Measurements from ENCODE around the gene SMC6. TPM values are rescaled to one million over a fixed set of nuclear protein-coding genes. Genes with fewer than 3 reads are reported as not detected.

SMC6 gene
- total and polyA plus RNA-seq, 10 of the 15 experiments (the other 5 are each of a cell fraction or from before 2014, with no cell fraction given) = 12.8 to 63.8 (median 38.8) TPM

DNA sequence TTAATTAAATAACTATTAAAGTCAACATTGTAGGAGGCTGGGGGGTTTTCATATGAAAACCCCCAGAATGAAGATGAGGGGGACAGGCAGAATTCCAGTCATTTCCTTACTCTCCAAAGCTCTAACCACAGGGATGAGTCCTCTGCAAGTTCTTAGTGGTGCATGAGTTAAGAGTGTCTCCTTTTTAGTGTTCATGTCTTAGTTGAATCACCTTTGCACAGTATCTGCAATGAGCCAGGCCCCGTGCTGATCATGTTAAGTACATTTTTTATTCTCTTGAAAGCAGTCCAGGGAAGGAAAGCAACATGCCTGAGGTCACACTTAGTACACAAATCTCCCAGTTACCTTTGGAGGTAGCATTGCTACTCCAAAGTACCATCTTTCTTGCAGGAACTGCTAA, 36.9 kb upstream of the SMC6 start:
- ChIA-PET RAD21 (ENCODE audit: unreplicated experiment) (no interaction called here), SMC1A (ENCODE audit: uncharacterized antibody, unreplicated experiment) (interaction anchor here (0.9 to 1.8 kb wide), 4 partner anchors 14 to 71 kb away, joined by 3 to 7 read pairs (median 4); no protein-coding TSS in a partner anchor), CTCF (no interaction called here), POLR2A (no interaction called here)
- H3K4me2 ChIP-seq (ENCODE audit: control insufficient read depth, insufficient read depth) = no peak overlapping the region
- no peak overlapping the region for H3K27ac ChIP-seq (ENCODE audit: control insufficient read depth, insufficient read depth)
- H4K20me1 ChIP-seq (ENCODE audit: control insufficient read depth, insufficient read depth) = no peaks in the 10 kb centered on the region
- H3K36me3 ChIP-seq (ENCODE audit: control insufficient read depth in 2 of 2, insufficient read depth in 2 of 2, low read length in 1 of 2) = no peaks in the 10 kb centered on the region
- intact Hi-C loops (cut with micrococcal nuclease; ENCODE audit: unreplicated experiment) = no loop called here
- no peak overlapping the region for H3K9ac ChIP-seq (ENCODE audit: control insufficient read depth, insufficient read depth, low read length)
- H3K9me3 ChIP-seq (replicated peaks; ENCODE audit: control insufficient read depth, insufficient read depth, low read length) = no peaks in the 10 kb centered on the region
- FAIRE-seq (no peak), ATAC-seq (no peak), DNase-seq (ENCODE audit: low read depth, low spot score) (no peak)
- BruUV-seq (replicated peaks) = no TSS peak
- WGBS (ENCODE audit: insufficient coverage, insufficient replicate concordance, low lambda C conversion rate, missing lambda C conversion rate) = 50% methylated on average over 1 of the region's 1 CpG
- H3K4me1 ChIP-seq (ENCODE audit: control insufficient read depth, insufficient read depth, low read length) = no peaks in the 10 kb centered on the region
- TF ChIP-seq NFXL1 (IDR thresholded peaks at IDR 0.05; ENCODE audit: borderline replicate concordance) (no peak), SP1 (IDR thresholded peaks at IDR 0.05; ENCODE audit: low read depth, low read length) (no peak)
- H2AFZ ChIP-seq (ENCODE audit: control insufficient read depth, low read depth, low read length) = no peak overlapping the region
- H3K4me3 ChIP-seq = no peak overlapping the region
- in situ Hi-C loops (cut with MboI) = no loop called here
- H3K27me3 ChIP-seq (replicated peaks in 1 of 2; ENCODE audit: control insufficient read depth in 2 of 2, insufficient read depth in 2 of 2, low read length in 1 of 2) = no peaks in the 10 kb centered on the region
- no peaks in the 10 kb centered on the region for H3K79me2 ChIP-seq (ENCODE audit: control insufficient read depth, insufficient read depth, low read length)

- H3K27me3 ChIP-seq (replicated peaks in 1 of 2; ENCODE audit: control insufficient read depth in 2 of 2, insufficient read depth in 2 of 2, low read length in 1 of 2) = no peaks in the 10 kb centered on the region
- no peaks in the 10 kb centered on the region for H3K79me2 ChIP-seq (ENCODE audit: control insufficient read depth, insufficient read depth, low read length)
- H3K4me1 ChIP-seq (ENCODE audit: control insufficient read depth, insufficient read depth, low read length) = no peaks in the 10 kb centered on the region
- ATAC-seq (peak; percentile 36), FAIRE-seq (peak; percentile 64), DNase-seq (ENCODE audit: low read depth, low spot score) (no peak)
- BruUV-seq (replicated peaks) = no TSS peak
- H3K27ac ChIP-seq (ENCODE audit: control insufficient read depth, insufficient read depth) = no peak overlapping the region
- H4K20me1 ChIP-seq (ENCODE audit: control insufficient read depth, insufficient read depth) = no peaks in the 10 kb centered on the region
- RAD21 ChIA-PET (ENCODE audit: unreplicated experiment) = interaction anchor here (1.0 kb wide), 1 partner anchor 32 kb away, joined by 3 read pairs; no protein-coding TSS in a partner anchor
- in situ Hi-C loops (cut with MboI) = no loop called here
- SMC1A ChIA-PET (ENCODE audit: uncharacterized antibody, unreplicated experiment) = interaction anchor here (0.8 to 1.6 kb wide), 8 partner anchors 8 to 87 kb away, joined by 3 to 4 read pairs (median 4); partner anchors contain the start of gene MSGN1
- H3K9ac ChIP-seq (ENCODE audit: control insufficient read depth, insufficient read depth, low read length) = no peak overlapping the region
- no peaks in the 10 kb centered on the region for H3K9me3 ChIP-seq (replicated peaks; ENCODE audit: control insufficient read depth, insufficient read depth, low read length)
- WGBS (ENCODE audit: insufficient coverage, insufficient replicate concordance, low lambda C conversion rate, missing lambda C conversion rate) = 16% methylated on average over 4 of the region's 4 CpGs
- CTCF ChIA-PET = no interaction called here
- H3K4me3 ChIP-seq = no peak overlapping the region
- intact Hi-C loops (cut with micrococcal nuclease; ENCODE audit: unreplicated experiment) = no loop called here
- POLR2A ChIA-PET = no interaction called here
- no peak overlapping the region for H3K4me2 ChIP-seq (ENCODE audit: control insufficient read depth, insufficient read depth)
- 0 out of 2 replicates have a peak overlapping the region, but pooled peaks have one; percentile 9 for H2AFZ ChIP-seq (ENCODE audit: control insufficient read depth, low read depth, low read length)
- H3K36me3 ChIP-seq (ENCODE audit: control insufficient read depth in 2 of 2, insufficient read depth in 2 of 2, low read length in 1 of 2) = no peaks in the 10 kb centered on the region
- TF ChIP-seq JUND (IDR thresholded peaks at IDR 0.05; ENCODE audit: low read depth, low read length) (no peak), CHD2 (IDR thresholded peaks at IDR 0.05; ENCODE audit: borderline replicate concordance, low read depth, low read length) (no peak), POLR2AphosphoS5 (IDR thresholded peaks at IDR 0.05; ENCODE audit: low read length) (no peak), ZNF217 (IDR thresholded peaks at IDR 0.05) (no peak), CUX1 (IDR thresholded peaks at IDR 0.05; ENCODE audit: insufficient replicate concordance, low read depth, low read length) (no peak), FOXK2 (IDR thresholded peaks at IDR 0.05) (no peak), TCF3 (IDR thresholded peaks at IDR 0.05; ENCODE audit: borderline replicate concordance, insufficient read depth, low read depth, low read length) (no peak)
- TF ChIP-seq, protein P1, sequence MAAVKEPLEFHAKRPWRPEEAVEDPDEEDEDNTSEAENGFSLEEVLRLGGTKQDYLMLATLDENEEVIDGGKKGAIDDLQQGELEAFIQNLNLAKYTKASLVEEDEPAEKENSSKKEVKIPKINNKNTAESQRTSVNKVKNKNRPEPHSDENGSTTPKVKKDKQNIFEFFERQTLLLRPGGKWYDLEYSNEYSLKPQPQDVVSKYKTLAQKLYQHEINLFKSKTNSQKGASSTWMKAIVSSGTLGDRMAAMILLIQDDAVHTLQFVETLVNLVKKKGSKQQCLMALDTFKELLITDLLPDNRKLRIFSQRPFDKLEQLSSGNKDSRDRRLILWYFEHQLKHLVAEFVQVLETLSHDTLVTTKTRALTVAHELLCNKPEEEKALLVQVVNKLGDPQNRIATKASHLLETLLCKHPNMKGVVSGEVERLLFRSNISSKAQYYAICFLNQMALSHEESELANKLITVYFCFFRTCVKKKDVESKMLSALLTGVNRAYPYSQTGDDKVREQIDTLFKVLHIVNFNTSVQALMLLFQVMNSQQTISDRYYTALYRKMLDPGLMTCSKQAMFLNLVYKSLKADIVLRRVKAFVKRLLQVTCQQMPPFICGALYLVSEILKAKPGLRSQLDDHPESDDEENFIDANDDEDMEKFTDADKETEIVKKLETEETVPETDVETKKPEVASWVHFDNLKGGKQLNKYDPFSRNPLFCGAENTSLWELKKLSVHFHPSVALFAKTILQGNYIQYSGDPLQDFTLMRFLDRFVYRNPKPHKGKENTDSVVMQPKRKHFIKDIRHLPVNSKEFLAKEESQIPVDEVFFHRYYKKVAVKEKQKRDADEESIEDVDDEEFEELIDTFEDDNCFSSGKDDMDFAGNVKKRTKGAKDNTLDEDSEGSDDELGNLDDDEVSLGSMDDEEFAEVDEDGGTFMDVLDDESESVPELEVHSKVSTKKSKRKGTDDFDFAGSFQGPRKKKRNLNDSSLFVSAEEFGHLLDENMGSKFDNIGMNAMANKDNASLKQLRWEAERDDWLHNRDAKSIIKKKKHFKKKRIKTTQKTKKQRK (IDR thresholded peaks at IDR 0.05; ENCODE audit: low read depth, low read length) = no peak
Observed at GRCh38 chr2:17788773-17789172, 35.2 kb upstream of the SMC6 start.
